Measurements from ENCODE around the gene IFT43. TPM values are rescaled to one million over a fixed set of nuclear protein-coding genes. Genes with fewer than 3 reads are reported as not detected.

IFT43 gene
- 8.2 and 9.3 TPM in 2 replicates for total RNA-seq

GRCh38 chr14:75985618-75986438 is at the start of gene IFT43:
IFT43 (plus strand) TSS chr14:75985763; CDS start chr14:75985787, 24 bp downstream.
- Mint-ChIP-seq H3K27me3 (ENCODE audit: low read depth) (peaks cover 22% of the 10 kb centered on the region), H3K4me3 (ENCODE audit: low read depth) (peak within 1 kb of the TSS; percentile 84), H3K4me1 (ENCODE audit: low read depth) (peaks cover 19% of the 10 kb centered on the region), H3K9me3 (no peaks in the 10 kb centered on the region), H3K27ac (peak within 1 kb of the TSS; percentile 62), H3K36me3 (ENCODE audit: low read depth) (no peaks in the 10 kb centered on the region)
- DNase-seq (ENCODE audit: low spot score): peak; percentile 85
- intact Hi-C loops (cut with micrococcal nuclease): loop anchor here (10.0 kb wide), 1 partner anchor 169 kb away; the partner anchor contains the start of gene GPATCH2L

- intact Hi-C loops (cut with micrococcal nuclease): no loop called here
- DNase-seq (ENCODE audit: low spot score): no peak
- Mint-ChIP-seq H3K4me1 (ENCODE audit: low read depth) (no peaks in the 10 kb centered on the region), H3K27me3 (ENCODE audit: low read depth) (no peaks in the 10 kb centered on the region), H3K9me3 (no peaks in the 10 kb centered on the region), H3K27ac (no peak overlapping the region), H3K4me3 (ENCODE audit: low read depth) (no peak overlapping the region), H3K36me3 (ENCODE audit: low read depth) (no peaks in the 10 kb centered on the region)
Observed at GRCh38 chr14:75939200-75939599, 46.4 kb upstream of the IFT43 start.

GRCh38 chr14:75941030-75941429 is 44.5 kb upstream of the IFT43 start:
- DNase-seq (ENCODE audit: low spot score): no peak
- Mint-ChIP-seq H3K4me1 (ENCODE audit: low read depth) (no peaks in the 10 kb centered on the region), H3K27ac (no peak overlapping the region), H3K27me3 (ENCODE audit: low read depth) (no peaks in the 10 kb centered on the region), H3K36me3 (ENCODE audit: low read depth) (no peaks in the 10 kb centered on the region), H3K4me3 (ENCODE audit: low read depth) (no peak overlapping the region), H3K9me3 (no peaks in the 10 kb centered on the region)
- intact Hi-C loops (cut with micrococcal nuclease): no loop called here

DNA sequence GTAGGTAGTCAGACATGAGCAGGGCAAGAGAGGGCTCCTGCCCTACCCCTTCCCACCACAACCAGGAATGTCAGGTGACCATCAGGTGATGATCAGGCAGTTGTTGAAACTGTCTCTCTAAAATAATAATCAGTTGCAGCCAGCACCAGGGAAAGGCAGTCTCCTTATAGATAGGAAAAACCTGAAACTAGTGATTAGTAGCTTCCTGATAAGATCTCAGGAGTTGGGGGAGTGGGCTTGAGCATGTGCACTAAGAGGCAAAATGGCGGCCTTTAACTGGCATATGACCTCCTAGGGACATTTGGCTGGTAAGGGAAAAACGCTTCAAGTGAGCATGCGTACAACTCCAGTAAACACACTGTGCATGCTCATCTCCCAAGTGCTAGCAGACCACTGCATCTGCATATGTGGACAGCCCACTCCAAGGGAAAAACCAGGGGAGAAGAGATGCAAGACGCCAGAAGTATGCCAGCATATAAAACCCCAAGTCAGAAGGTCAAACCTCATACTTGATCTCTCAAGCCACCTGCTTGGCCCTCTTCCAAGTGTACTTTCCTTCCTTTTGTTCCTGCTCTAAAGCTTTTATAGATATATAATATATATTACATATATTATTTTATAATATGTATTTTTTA is 40.8 kb upstream of the IFT43 start:
- no peaks in the 10 kb centered on the region for H3K27me3 Mint-ChIP-seq (ENCODE audit: low read depth)
- H3K36me3 Mint-ChIP-seq (ENCODE audit: low read depth): no peaks in the 10 kb centered on the region
- H3K9me3 Mint-ChIP-seq: no peaks in the 10 kb centered on the region
- no peak overlapping the region for H3K27ac Mint-ChIP-seq
- no peak overlapping the region for H3K4me3 Mint-ChIP-seq (ENCODE audit: low read depth)
- H3K4me1 Mint-ChIP-seq (ENCODE audit: low read depth): no peaks in the 10 kb centered on the region
- intact Hi-C loops (cut with micrococcal nuclease): no loop called here
- DNase-seq (ENCODE audit: low spot score): no peak

- no peaks in the 10 kb centered on the region for H3K27me3 Mint-ChIP-seq (ENCODE audit: low read depth)
- H3K4me1 Mint-ChIP-seq (ENCODE audit: low read depth): no peaks in the 10 kb centered on the region
- no peak overlapping the region for H3K4me3 Mint-ChIP-seq (ENCODE audit: low read depth)
- no peak for DNase-seq (ENCODE audit: low spot score)
- H3K9me3 Mint-ChIP-seq: peaks cover under 1% of the 10 kb centered on the region
- no peak overlapping the region for H3K27ac Mint-ChIP-seq
- intact Hi-C loops (cut with micrococcal nuclease): no loop called here
- H3K36me3 Mint-ChIP-seq (ENCODE audit: low read depth): peaks cover under 1% of the 10 kb centered on the region
Observed at GRCh38 chr14:75946785-75947184, 38.8 kb upstream of the IFT43 start.

DNA sequence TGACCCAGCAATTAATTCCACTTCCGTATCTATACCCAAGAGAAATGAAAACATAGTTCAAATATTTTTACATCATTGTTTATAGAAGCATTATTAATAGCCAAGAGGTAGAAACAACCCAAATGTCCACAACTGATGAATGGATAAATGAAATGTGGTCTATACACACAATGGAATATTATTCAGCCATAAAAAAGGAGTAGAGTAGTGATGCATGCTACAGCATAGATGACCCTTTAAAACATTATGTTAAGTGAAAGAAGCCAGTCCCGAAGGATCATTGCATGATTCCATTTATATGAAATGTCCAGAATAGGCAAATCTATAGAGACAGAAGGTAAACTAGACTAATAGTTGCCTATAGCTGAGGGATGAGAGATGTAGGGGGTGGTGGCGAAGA is 33.1 kb upstream of the IFT43 start:
- no peaks in the 10 kb centered on the region for H3K27me3 Mint-ChIP-seq (ENCODE audit: low read depth)
- no peak for DNase-seq (ENCODE audit: low spot score)
- H3K9me3 Mint-ChIP-seq: peaks cover 8% of the 10 kb centered on the region
- H3K4me3 Mint-ChIP-seq (ENCODE audit: low read depth): no peak overlapping the region
- H3K27ac Mint-ChIP-seq: no peak overlapping the region
- peaks cover 7% of the 10 kb centered on the region for H3K36me3 Mint-ChIP-seq (ENCODE audit: low read depth)
- H3K4me1 Mint-ChIP-seq (ENCODE audit: low read depth): no peaks in the 10 kb centered on the region
- intact Hi-C loops (cut with micrococcal nuclease): no loop called here

- Mint-ChIP-seq H3K4me1 (ENCODE audit: low read depth) (no peaks in the 10 kb centered on the region), H3K27ac (no peak overlapping the region), H3K27me3 (ENCODE audit: low read depth) (no peaks in the 10 kb centered on the region), H3K4me3 (ENCODE audit: low read depth) (no peak overlapping the region), H3K36me3 (ENCODE audit: low read depth) (no peaks in the 10 kb centered on the region), H3K9me3 (no peaks in the 10 kb centered on the region)
- no peak for DNase-seq (ENCODE audit: low spot score)
- intact Hi-C loops (cut with micrococcal nuclease): no loop called here
Observed at GRCh38 chr14:75959031-75959430, 26.5 kb upstream of the IFT43 start.

GRCh38 chr14:75960231-75960630 is 25.3 kb upstream of the IFT43 start:
- Mint-ChIP-seq H3K27ac (no peak overlapping the region), H3K27me3 (ENCODE audit: low read depth) (no peaks in the 10 kb centered on the region), H3K4me3 (ENCODE audit: low read depth) (no peak overlapping the region), H3K4me1 (ENCODE audit: low read depth) (no peaks in the 10 kb centered on the region), H3K36me3 (ENCODE audit: low read depth) (no peaks in the 10 kb centered on the region), H3K9me3 (no peaks in the 10 kb centered on the region)
- DNase-seq (ENCODE audit: low spot score): no peak
- intact Hi-C loops (cut with micrococcal nuclease): no loop called here

- no peaks in the 10 kb centered on the region for H3K4me1 Mint-ChIP-seq (ENCODE audit: low read depth)
- H3K36me3 Mint-ChIP-seq (ENCODE audit: low read depth): no peaks in the 10 kb centered on the region
- no peak overlapping the region for H3K27ac Mint-ChIP-seq
- no peak for DNase-seq (ENCODE audit: low spot score)
- intact Hi-C loops (cut with micrococcal nuclease): no loop called here
- H3K9me3 Mint-ChIP-seq: no peaks in the 10 kb centered on the region
- H3K4me3 Mint-ChIP-seq (ENCODE audit: low read depth): no peak overlapping the region
- H3K27me3 Mint-ChIP-seq (ENCODE audit: low read depth): no peaks in the 10 kb centered on the region
Observed at GRCh38 chr14:75961662-75962061, 23.9 kb upstream of the IFT43 start.

DNA sequence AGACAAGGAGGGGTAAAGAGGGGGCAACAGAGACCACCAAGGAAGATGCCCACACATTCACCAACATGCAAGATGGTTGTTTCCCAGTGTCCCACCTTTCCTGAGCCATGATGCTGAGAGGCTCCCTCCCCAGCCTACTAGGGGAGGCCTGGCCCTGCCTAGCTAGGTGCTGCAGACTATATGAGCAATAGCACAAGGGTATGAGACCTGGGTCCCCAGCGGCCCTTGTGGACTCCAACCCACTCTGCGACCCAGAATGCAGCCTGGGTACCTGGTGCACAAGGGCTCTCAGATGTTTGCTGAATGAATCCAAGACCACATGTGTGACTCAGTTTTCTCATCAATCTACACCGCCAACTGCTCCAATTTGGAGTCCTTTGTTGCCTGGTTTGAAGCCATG is 17.7 kb upstream of the IFT43 start:
- H3K4me1 Mint-ChIP-seq (ENCODE audit: low read depth): no peaks in the 10 kb centered on the region
- H3K36me3 Mint-ChIP-seq (ENCODE audit: low read depth): no peaks in the 10 kb centered on the region
- H3K4me3 Mint-ChIP-seq (ENCODE audit: low read depth): no peak overlapping the region
- H3K27ac Mint-ChIP-seq: no peak overlapping the region
- no peaks in the 10 kb centered on the region for H3K9me3 Mint-ChIP-seq
- intact Hi-C loops (cut with micrococcal nuclease): no loop called here
- DNase-seq (ENCODE audit: low spot score): no peak
- no peaks in the 10 kb centered on the region for H3K27me3 Mint-ChIP-seq (ENCODE audit: low read depth)

DNA sequence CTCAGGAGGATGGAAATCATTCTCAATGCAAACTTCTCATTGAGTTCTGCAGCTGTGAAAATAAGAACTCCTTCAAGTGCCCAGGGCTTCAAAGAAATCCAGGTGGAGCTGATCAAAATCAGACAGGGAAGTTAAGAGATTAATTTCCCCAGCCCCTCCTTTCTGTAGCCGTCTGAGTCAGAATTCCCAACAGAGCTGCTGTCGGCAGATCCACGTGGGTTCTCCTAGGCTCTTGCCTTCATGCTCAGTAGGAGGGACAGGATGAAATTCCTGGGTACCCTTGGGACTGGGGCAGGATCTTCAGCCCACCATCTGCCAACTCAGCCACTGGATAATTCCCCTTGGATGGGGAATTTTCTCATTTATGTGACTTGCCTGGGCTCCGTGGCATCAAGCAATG is 17.1 kb upstream of the IFT43 start:
- Mint-ChIP-seq H3K36me3 (ENCODE audit: low read depth) (no peaks in the 10 kb centered on the region), H3K27ac (no peak overlapping the region), H3K4me3 (ENCODE audit: low read depth) (no peak overlapping the region), H3K4me1 (ENCODE audit: low read depth) (no peaks in the 10 kb centered on the region), H3K9me3 (no peaks in the 10 kb centered on the region), H3K27me3 (ENCODE audit: low read depth) (no peaks in the 10 kb centered on the region)
- intact Hi-C loops (cut with micrococcal nuclease): no loop called here
- no peak for DNase-seq (ENCODE audit: low spot score)

- Mint-ChIP-seq H3K9me3 (no peaks in the 10 kb centered on the region), H3K36me3 (ENCODE audit: low read depth) (no peaks in the 10 kb centered on the region), H3K27ac (no peak overlapping the region), H3K4me1 (ENCODE audit: low read depth) (no peaks in the 10 kb centered on the region), H3K27me3 (ENCODE audit: low read depth) (no peaks in the 10 kb centered on the region), H3K4me3 (ENCODE audit: low read depth) (no peak overlapping the region)
- DNase-seq (ENCODE audit: low spot score): no peak
- intact Hi-C loops (cut with micrococcal nuclease): no loop called here
Observed at GRCh38 chr14:75969126-75969525, 16.4 kb upstream of the IFT43 start.

DNA sequence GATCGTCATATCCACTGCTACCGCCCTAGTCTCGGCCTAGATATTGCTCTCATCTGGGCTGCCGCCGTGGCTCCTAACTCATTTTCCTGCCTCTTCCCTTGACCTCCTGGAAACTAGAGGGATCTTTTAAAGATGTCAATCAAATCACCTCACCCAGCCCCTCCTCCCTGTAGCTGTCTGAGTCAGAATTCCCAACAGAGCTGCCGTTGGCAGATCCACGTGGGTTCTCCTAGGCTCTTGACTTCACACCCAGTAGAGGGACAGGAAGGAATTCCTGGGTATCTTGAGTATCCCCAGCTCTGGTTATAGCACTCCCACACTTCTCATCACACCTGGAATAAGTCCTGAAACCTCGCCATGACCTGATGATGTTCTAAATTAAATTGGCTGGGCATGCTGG is 15.7 kb upstream of the IFT43 start:
- Mint-ChIP-seq H3K27me3 (ENCODE audit: low read depth) (no peaks in the 10 kb centered on the region), H3K9me3 (no peaks in the 10 kb centered on the region), H3K36me3 (ENCODE audit: low read depth) (no peaks in the 10 kb centered on the region), H3K27ac (no peak overlapping the region), H3K4me1 (ENCODE audit: low read depth) (no peaks in the 10 kb centered on the region), H3K4me3 (ENCODE audit: low read depth) (no peak overlapping the region)
- DNase-seq (ENCODE audit: low spot score): no peak
- intact Hi-C loops (cut with micrococcal nuclease): no loop called here

Measured in activated T-helper 2 cell treated with anti-CD3 and anti-CD28 coated beads, Interferon-gamma antibody, Interleukin-2, Interleukin-4, amounts not matched to agents 10 μg/mL and 5 μg/mL and 100 μg/mL, durations not matched to agents 14 hours and 24 hours and 36 hours (primary cell).